ENCODE results near the gene MBNL2. TPM values are rescaled to one million over a fixed set of nuclear protein-coding genes. Genes with fewer than 3 reads are reported as not detected.
A peak's percentile ranks its signal among the peaks of the same experiment; 100 is the strongest.

MBNL2 gene
- polyA plus RNA-seq, 1 experiment, result 27.4 TPM

DNA sequence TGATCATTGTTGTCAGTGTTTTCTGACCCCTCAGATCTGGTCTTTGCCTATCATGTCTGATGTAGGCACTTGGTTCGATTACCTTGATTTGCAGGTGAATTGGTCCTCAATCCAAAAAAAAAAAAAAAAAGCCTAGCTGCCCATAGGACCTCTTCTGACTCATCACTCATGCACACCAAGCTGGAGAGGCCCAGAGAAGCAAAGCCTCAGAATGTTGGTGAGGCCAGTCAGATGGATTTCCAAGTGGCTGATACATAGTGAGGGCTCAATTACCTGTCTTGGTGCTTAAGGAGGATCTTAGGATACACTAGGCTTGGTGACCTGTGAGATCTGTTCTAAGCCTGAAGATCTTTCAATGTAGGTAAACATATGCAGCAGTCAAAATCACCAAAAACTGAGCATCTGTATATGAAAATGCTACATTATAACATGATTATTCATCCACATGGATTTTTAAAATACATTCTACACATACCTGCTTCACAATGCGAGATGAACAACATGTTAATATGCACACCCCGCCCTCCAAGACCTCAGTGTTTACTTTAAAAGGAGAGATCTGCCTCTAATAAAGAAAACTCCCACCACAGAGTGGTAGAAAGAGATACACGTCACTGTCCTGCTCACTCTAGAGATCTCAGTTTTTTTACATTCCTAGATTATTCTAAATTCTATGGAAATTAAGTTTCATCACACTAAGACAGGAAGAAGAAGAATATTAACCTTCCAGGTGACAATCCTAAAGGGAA lies 132.0 kb downstream of the MBNL2 start:
- Histone ChIP-seq H3K36me3 (ENCODE audit: control insufficient read depth, insufficient read depth, low read length) (peaks cover 3% of the 10 kb centered on the region), H3K27me3 (ENCODE audit: control insufficient read depth, insufficient read depth, low read length) (no peaks in the 10 kb centered on the region), H3K4me3 (ENCODE audit: low read depth, low read length) (no peak overlapping the region)
- DNase-seq (ENCODE audit: low read depth), result no peak
- CTCF ChIA-PET, result interaction anchor here (0.6 to 1.5 kb wide), 7 partner anchors 9 to 245 kb away, joined by 3 to 7 read pairs (median 4); no protein-coding TSS in a partner anchor
- POLR2A ChIA-PET, result no interaction called here
- TF ChIP-seq, protein P1, sequence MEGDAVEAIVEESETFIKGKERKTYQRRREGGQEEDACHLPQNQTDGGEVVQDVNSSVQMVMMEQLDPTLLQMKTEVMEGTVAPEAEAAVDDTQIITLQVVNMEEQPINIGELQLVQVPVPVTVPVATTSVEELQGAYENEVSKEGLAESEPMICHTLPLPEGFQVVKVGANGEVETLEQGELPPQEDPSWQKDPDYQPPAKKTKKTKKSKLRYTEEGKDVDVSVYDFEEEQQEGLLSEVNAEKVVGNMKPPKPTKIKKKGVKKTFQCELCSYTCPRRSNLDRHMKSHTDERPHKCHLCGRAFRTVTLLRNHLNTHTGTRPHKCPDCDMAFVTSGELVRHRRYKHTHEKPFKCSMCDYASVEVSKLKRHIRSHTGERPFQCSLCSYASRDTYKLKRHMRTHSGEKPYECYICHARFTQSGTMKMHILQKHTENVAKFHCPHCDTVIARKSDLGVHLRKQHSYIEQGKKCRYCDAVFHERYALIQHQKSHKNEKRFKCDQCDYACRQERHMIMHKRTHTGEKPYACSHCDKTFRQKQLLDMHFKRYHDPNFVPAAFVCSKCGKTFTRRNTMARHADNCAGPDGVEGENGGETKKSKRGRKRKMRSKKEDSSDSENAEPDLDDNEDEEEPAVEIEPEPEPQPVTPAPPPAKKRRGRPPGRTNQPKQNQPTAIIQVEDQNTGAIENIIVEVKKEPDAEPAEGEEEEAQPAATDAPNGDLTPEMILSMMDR (IDR thresholded peaks at IDR 0.05; ENCODE audit: insufficient read depth, low read depth, low read length), result no peak

DNA sequence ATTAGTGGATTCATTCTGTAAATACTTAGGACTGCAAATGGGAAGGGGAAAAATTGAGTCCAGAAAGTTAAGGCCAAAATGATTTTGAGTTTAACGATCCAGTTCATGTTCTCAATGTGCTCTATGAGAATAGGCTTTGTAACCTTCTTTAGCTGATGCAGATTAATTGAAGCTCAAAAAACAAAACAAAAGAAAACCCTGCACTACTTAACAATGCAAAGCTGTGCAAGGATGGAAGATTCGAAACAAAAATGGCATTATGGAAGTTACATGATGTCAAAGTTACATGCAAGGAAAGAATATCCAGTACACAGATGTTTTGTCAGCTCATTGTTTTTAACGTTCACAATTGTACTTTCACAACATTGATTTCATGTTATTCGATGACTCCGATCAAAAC lies 132.7 kb downstream of the MBNL2 start:
- TF ChIP-seq, protein P1 (IDR thresholded peaks at IDR 0.05; ENCODE audit: insufficient read depth, low read depth, low read length), result no peak
- peaks cover 3% of the 10 kb centered on the region for H3K36me3 ChIP-seq (ENCODE audit: control insufficient read depth, insufficient read depth, low read length)
- CTCF ChIA-PET, result interaction anchor here (2.1 kb wide), 1 partner anchor 245 kb away, joined by 9 read pairs; no protein-coding TSS in a partner anchor

DNA sequence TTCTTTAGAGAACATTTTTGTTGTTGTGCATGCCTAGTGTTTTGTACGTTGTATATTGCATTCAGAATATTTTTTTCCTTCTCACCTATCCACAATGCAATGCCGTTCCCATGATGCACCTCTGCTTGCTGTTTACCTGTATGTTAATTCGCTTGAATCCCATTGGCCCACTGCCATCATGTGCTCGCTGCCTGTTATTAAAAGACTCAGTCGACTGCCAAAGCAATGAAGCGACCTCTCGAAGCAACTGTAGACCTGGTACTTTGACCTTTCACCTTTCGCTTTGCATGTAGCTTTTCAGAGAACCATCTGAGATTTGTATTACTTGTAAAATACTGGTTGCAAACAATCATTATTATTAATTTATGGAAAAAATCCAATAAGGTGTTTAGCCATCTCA lies 134.5 kb downstream of the MBNL2 start:
- H3K4me3 ChIP-seq (ENCODE audit: low read depth, low read length), result no peak overlapping the region
- ChIA-PET POLR2A (no interaction called here), CTCF (interaction anchor here (1.3 to 2.1 kb wide), 3 partner anchors 12 to 247 kb away, joined by 3 to 9 read pairs (median 3); no protein-coding TSS in a partner anchor)
- H3K27me3 ChIP-seq (ENCODE audit: control insufficient read depth, insufficient read depth, low read length), result no peaks in the 10 kb centered on the region
- no peak for DNase-seq (ENCODE audit: low read depth)
- peaks cover 5% of the 10 kb centered on the region for H3K36me3 ChIP-seq (ENCODE audit: control insufficient read depth, insufficient read depth, low read length)
- TF ChIP-seq, protein P1 (IDR thresholded peaks at IDR 0.05; ENCODE audit: insufficient read depth, low read depth, low read length), result no peak

More for the DNA sequence above, 132.7 kb downstream of the MBNL2 start:
- POLR2A ChIA-PET, result no interaction called here
- Histone ChIP-seq H3K4me3 (ENCODE audit: low read depth, low read length) (no peak overlapping the region), H3K27me3 (ENCODE audit: control insufficient read depth, insufficient read depth, low read length) (no peaks in the 10 kb centered on the region)
- no peak for DNase-seq (ENCODE audit: low read depth)

- Histone ChIP-seq H3K4me3 (ENCODE audit: low read depth, low read length) (no peak overlapping the region), H3K27me3 (ENCODE audit: control insufficient read depth, insufficient read depth, low read length) (no peaks in the 10 kb centered on the region), H3K36me3 (ENCODE audit: control insufficient read depth, insufficient read depth, low read length) (peaks cover 5% of the 10 kb centered on the region)
- TF ChIP-seq, protein P1 (IDR thresholded peaks at IDR 0.05; ENCODE audit: insufficient read depth, low read depth, low read length), result peak; percentile 81
- CTCF ChIA-PET, result interaction anchor here (0.6 to 10.0 kb wide), 25 partner anchors 8 to 341 kb away, joined by 3 to 99 read pairs (median 4); partner anchors contain the start of gene MBNL2
- DNase-seq (ENCODE audit: low read depth), result peak; percentile 25
- POLR2A ChIA-PET, result interaction anchor here (0.7 kb wide), 1 partner anchor 134 kb away, joined by 7 read pairs; no protein-coding TSS in a partner anchor
Measured at GRCh38 chr13:97359181-97360057, 137.3 kb downstream of the MBNL2 start.

DNA sequence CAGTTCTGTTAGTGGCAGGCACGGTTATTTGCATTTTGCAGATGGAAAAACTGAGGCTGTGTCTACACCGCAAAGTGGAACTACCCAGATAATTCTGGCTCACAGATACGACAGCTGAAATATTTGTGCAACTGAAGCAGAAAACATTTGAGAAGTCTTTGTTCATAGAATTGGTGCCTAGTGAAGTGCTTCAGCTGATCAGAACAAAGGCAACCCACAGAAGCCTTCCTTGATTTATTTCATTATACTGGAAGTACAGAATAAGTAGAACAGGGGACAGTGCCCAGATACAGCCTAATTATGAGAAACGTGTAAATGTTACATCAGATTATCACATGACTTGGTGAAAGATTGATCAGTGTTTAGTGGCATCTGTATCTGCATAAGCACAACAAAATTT lies 138.5 kb downstream of the MBNL2 start:
- POLR2A ChIA-PET, result no interaction called here
- CTCF ChIA-PET, result interaction anchor here (1.1 to 10.0 kb wide), 6 partner anchors 12 to 331 kb away, joined by 3 to 99 read pairs (median 4); no protein-coding TSS in a partner anchor
- Histone ChIP-seq H3K36me3 (ENCODE audit: control insufficient read depth, insufficient read depth, low read length) (peaks cover 5% of the 10 kb centered on the region), H3K4me3 (ENCODE audit: low read depth, low read length) (no peak overlapping the region), H3K27me3 (ENCODE audit: control insufficient read depth, insufficient read depth, low read length) (no peaks in the 10 kb centered on the region)
- no peak for DNase-seq (ENCODE audit: low read depth)
- TF ChIP-seq, protein P1 (IDR thresholded peaks at IDR 0.05; ENCODE audit: insufficient read depth, low read depth, low read length), result no peak
